Right ventricle myocardium superior (tissue), 1 donor: ENCODE results near the gene GPC6. TPM values are rescaled to one million over a fixed set of nuclear protein-coding genes. Genes with fewer than 3 reads are reported as not detected.

Source experiments
- ATAC-seq: fragments of 200-7000 bp; cut with Tn5 transposase; one replicate; pipeline ENCODE4 v1.9.1; 2020; ENCODE audit warnings: mild to moderate bottlenecking; ENCODE audit not compliant: poor library complexity
- DNase-seq: peaks from one replicate; pipeline ENCODE4 v3.0.0-alpha.2; 2020
- intact Hi-C: fragments of 100-400 bp; cut with DNase I; formaldehyde crosslinking; loops from one replicate; pipeline ENCODE4 v1.11.2; 2022
- total RNA-seq: library from RNA; stranded (reverse); fragmentation: NEBNext Ultra II Directional; extraction: Animal tissue kit (Norgen Biotek cat#: 25700); gene quantifications from one replicate; pipeline ENCODE4 v1.2.1, GENCODE V29; 2021
- donor health status: DM: no; HTN: yes; CAD: no; lungs with severe emphysema.

The GPC6 gene
- total RNA-seq, 1 donor from 2014 or later = 3.3 TPM

DNA sequence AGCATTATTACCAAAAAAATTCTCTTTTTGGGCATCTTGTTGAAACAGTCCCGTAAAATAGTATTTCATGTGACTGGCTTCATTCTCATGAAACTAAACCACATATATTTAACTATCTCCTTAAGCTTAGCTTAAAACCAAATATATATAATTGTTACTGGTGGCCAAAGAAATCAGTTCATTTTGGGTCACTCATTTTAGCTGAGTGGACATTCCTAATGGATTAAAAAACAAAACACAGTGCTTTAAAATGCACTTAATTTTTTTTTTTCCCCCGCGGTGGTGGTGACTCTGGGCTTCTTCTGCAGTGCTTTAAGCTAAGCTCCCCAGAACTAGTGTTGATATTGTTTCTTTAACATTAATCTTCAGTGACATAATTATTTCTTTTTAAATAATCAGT, 540.1 kb downstream of the GPC6 start:
- intact Hi-C loops = no loop called here
- DNase-seq (no peak), ATAC-seq (no peak)

DNA sequence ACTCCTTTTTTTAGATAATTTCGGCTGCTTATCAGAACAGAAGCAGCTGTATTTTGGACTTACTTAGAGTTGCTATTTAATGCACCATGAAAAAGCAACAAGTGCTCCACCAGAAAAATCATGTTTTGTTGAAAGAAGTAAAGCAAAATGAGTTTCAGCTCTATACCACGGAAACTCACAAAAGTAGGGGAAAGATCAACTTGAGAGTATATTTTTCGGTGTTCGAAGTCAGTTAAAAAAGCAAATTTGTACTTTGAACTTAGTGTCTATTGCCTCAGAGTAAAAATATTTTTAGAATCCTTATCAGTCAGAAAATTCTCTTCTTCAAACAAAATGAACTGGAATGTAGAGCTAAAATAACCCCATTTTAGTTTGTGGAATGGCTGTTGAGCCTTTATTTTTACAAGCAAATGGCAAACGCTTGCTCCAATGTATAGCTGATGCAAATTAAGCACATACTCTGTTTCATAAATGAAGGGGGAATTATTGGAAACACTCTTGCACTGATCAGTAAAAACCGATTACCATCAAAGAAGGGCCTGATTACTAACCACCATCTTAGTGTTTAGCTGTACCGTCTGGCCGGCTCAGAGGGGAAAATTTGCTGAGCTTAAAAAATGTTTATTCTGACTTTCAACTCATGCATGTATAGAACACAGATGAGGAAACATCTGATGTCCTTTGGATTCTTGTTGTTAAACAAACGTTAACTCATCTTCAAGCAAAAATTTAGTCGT, 540.7 kb downstream of the GPC6 start:
- intact Hi-C loops = no loop called here
- no peak for ATAC-seq

DNA sequence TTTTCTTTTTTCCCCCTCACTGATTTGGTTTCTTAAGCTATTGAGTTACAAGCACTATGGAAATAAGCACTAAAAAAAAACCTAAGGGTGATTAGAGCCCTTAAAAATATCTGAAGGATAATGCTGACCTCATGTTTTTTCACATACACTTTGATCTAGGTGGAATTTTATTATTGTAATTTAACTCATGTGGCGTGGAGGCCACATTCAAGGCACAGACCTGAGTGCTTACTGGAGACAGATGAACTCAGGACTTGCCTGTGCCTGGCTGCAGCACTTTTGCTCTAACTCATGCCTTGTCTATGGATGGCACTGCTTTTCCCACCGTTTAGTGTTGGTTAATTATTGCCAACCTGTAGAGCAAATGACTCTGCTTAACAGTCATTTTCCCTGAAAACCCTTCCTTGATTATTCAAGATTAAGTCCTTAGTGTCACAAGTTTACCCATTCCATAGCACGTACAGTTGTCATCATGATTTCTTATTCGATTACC, 541.4 kb downstream of the GPC6 start:
- intact Hi-C loops = no loop called here
- no peak for ATAC-seq
- no peak for DNase-seq

More for the DNA sequence above, 540.7 kb downstream of the GPC6 start:
- no peak for DNase-seq

DNA sequence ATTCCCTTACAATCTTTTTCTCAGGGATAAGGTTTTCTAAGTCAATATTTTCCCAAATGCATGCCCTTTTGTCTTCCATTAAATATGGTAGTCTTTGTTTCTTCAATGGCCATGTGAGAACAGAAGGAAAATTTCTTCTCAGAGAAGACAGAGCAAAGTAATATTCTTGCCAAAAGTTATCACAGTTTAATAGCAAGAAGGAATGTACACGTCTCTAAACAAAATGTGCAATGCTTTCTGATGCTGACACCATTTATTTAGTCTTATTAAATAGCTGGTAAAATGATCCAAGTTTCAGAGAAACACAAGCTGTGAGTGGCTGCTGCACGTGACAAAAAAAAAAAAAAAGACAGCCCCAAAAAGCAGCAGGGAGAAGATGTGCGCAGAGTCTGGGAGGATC, 542.5 kb downstream of the GPC6 start:
- no peak for DNase-seq
- intact Hi-C loops = no loop called here
- no peak for ATAC-seq

DNA sequence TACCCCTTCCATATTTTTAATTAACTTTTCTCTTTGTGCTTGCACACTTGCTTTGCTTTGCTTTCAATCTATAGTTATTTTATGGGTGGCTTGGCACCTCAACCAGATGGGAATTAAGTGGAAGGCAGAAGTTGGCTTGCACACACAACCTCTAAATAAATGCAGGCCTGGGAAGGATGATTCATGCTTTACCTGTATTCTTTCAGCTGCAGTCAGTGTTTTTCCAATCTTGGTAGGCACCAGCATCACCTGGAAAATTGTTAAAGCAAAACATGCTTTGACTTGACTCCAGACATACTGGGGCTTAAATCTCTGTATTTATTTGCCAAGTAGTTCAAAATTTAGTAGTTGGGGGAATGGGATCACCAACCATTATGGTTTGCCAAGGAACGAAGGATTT, 543.0 kb downstream of the GPC6 start:
- ATAC-seq (no peak), DNase-seq (no peak)
- intact Hi-C loops = no loop called here

DNA sequence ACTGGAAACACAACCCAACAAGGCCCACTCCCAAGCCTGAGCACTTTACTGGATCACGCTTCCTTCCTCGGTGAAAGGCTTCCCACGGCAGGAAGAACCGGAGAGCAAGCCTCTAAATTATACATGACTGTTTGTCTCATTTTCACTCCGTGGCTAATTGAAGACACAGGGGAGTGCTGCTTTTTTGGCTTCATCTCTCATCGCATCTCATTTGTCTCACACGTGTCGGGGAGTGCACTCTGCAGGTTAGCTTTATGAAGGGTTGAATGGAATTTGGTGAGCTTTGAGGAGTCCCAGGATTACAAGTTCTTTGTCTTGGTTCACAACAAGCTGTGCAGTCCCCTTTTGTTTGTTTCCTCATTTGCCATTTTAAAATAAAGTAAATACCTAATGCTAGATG, 544.6 kb downstream of the GPC6 start:
- DNase-seq (no peak), ATAC-seq (no peak)
- intact Hi-C loops = no loop called here

DNA sequence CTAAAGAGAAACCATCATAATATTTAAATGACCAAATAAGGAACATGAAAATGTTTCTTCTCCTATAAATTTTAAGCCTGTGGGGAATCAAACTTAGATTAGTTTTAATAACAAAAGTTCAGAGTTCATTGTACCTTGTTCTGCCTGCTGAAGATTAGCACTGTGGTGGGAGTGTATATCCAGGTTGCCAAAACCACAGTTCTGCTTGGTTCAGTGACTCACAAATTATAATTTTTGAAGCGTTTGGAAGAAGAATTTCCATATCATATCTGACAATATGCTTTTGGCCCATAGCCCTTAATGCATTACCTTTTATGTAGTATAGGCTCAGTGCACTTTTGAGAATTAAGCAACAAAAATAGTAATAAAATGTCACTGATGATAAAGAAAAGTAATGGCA, 545.2 kb downstream of the GPC6 start:
- intact Hi-C loops = no loop called here
- DNase-seq (no peak), ATAC-seq (no peak)

DNA sequence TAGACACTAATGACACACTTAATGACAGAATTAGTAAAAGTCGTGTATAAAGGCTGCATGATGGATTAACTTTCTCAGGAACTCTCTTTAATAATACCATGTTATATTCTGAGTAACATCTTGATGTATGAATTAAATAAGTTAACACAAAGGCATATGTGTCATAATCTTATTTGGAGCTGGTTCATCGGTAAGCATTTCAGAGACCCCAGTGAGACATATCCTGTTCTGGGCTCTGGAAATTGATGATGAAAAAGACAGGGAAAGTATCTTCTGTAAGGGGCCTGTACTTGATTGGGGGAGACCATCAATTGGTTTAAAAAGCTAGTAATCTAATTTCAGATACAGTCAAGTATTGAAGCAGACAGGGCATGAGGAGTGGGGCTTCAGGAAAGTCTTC, 547.9 kb downstream of the GPC6 start:
- intact Hi-C loops = no loop called here
- ATAC-seq (no peak), DNase-seq (no peak)

DNA sequence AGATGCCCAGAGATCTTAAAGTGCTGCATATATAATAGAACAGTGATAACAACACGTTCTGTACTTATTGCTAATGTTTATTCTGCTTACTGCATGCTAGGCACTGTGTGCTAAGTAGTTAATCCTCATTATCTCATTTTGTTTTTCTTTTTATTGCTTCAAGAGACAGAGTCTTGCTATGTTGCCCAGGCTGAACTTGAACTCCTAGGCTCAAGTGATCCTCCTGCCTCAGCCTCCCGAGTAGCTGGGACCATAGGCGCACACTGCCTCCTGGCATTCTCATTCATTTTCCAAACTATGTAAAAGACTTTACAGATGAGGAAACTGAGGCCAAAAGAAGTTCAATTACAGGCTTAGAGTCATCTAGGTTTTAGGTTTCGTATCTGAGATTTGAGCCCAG, 548.4 kb downstream of the GPC6 start:
- intact Hi-C loops = no loop called here
- DNase-seq (no peak), ATAC-seq (no peak)

DNA sequence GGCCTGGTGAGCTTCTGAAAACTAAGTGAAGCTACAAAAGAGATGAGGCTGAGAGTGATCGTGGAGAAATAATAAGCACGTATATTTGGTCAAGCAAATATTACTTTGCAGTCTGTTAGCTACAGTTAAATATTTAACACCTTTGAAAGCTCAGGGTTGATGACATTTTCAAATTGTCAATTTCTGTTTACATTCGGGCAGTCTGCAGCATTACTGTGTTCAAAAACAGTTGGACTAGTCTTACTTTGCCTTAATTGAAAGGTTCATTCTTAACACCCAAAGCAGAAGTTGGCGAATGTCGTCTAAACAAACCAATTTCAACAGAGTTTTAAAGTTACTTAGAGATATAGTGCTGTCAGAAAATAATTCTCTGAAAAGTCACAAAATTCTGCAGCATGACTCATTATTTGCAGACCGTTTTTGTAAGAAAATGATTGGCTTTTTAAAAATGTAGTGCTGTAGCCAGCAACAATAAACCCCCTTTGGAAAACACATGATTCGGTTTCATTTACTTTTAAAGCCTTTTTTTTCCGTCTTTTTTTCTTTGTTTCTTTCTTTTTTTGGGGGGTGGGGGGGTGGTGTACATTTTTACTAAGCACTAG, 549.0 kb downstream of the GPC6 start:
- intact Hi-C loops = no loop called here
- DNase-seq = no peak
- no peak for ATAC-seq

DNA sequence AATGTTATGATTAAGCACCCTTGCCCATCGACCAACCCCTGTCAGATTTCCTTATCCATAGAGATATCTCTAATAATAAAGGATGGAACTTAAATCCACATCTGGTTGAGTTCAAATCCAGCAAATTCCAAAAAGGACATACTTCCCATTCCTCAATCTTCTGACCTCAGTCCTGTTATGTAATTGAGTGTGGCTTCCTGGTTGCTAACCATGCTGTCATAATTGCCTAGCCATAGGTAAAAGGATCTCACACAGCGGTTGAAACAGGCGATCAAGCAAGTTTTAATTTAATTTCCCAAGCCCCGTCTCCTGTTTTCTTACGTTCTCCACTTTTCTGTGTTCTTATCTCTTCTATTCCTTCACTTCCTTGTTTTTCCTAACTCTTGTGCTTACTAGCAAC, 550.3 kb downstream of the GPC6 start:
- DNase-seq (no peak), ATAC-seq (no peak)
- intact Hi-C loops = no loop called here

DNA sequence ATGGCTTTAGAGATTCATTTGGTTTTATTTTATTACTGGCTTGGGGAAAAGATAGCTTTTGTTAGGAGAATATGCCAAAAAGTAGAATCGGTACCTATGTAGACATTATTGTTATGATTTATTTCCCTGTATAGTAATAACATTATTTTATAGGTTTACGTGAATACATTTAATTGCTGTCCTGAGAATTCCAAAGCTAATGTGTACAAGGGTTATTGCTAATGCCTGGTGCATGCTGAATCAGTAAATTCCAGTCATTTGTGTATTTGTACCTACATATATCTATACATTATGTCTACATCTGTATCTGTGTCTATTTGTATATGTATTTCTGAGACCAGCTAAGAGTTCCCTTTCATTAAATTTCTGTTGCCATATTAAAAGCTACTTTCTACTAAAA, 550.9 kb downstream of the GPC6 start:
- ATAC-seq (no peak), DNase-seq (no peak)
- intact Hi-C loops = no loop called here

DNA sequence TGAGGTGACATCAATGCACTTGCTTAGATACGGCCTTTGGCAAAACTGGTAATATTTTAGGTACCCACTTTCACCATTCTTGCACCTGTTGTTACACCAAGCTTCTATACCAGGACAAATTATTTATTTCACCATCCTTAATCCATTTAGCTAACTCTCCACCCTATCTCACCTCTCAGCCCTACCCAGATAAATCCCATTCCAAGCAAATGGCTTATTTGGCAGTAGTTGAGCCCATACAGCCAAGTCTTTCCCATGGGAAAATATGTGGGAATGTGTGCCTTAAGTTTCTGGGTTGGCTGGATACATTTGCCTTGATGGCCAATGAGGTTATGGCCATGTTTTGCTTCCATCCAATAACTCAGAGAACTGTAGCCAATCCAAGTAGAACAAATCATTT, 551.9 kb downstream of the GPC6 start:
- intact Hi-C loops = no loop called here
- no peak for ATAC-seq
- DNase-seq = no peak

DNA sequence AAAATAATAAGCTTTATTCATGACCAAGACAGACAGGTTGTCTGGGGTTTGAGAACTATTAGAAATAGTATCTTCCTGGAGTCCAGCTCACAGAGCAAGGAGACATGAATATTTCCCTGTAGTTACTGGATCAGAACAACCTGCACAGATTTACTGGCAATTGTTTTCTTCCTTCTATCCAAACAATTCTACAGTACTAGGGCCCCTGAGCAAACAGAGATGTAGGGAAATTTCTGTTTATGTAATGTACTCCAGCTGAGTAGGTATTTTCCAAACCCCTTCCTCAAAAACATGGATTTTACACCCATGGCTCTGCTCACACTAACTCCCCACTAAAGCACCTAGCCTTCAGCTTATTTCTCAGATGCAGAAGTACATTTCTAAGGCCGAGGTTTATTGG, 557.6 kb downstream of the GPC6 start:
- ATAC-seq = no peak
- no peak for DNase-seq
- intact Hi-C loops = no loop called here

DNA sequence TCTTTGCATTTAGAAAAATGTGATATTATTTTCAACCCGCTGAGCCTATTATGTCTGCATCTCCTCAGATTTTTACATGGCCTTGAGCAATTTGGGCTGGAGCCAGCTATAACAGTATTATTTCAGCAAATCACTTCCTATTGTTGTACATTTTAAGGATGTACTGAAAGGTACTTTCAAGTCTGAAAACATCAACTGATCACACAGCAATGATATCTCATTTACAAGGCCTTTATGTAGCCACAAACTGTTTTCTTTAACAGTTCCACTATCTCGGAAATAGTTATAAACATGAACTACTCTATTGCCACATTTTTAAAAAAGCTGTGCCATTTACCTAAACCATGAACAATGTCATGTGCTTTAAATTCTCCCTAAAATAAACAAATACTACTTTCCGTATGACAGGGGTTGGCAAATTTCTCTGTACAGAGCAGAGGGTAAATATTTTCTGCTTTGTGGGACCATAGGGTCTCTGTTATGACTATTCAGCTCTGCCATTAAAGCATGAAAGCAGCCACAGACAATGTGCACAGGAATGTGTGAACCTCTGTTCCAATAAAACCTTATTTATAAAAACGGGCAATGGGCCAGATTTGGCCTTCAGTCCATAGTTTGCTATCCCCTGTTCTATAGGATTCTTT, 560.4 kb downstream of the GPC6 start:
- intact Hi-C loops = no loop called here
- no peak for DNase-seq
- no peak for ATAC-seq

DNA sequence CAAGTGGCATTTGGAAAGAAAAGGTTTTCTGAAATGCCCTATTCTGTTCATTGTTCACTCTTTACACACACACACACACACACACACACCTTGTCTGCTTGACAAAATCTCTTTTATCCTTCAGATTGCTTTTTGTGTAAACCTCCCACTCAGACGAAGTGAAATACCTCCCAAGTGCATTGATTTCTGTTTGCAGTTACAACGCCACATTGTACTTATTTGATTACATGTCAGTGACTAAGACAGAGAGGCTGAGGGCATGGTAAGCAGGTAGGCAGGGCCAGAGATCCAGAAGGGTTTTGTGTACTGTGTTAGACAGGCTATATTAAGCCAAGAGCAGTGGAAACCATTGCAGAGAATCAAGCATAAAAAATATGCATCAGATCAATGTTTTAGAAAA, 561.8 kb downstream of the GPC6 start:
- no peak for ATAC-seq
- intact Hi-C loops = no loop called here

DNA sequence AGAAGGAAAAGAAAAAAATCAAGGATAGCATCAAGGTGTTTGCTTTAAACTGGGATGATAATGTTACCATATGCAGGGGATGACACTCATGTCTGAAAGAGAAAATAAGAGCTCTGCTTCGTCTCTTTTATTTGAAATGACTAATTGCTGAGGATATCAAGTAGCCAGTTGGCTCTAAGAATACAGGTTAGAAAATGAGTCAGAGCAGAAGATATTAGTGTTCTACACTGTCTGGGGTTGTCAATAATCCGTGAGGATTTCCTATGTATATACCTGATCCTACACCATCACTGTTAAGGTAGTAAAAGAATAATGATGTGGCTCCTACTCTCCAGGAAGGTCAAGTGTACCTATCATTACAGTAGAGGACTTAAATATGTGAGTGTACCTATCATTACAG, 562.5 kb downstream of the GPC6 start:
- intact Hi-C loops = no loop called here
- ATAC-seq (no peak), DNase-seq (no peak)

More for the DNA sequence above, 561.8 kb downstream of the GPC6 start:
- no peak for DNase-seq

DNA sequence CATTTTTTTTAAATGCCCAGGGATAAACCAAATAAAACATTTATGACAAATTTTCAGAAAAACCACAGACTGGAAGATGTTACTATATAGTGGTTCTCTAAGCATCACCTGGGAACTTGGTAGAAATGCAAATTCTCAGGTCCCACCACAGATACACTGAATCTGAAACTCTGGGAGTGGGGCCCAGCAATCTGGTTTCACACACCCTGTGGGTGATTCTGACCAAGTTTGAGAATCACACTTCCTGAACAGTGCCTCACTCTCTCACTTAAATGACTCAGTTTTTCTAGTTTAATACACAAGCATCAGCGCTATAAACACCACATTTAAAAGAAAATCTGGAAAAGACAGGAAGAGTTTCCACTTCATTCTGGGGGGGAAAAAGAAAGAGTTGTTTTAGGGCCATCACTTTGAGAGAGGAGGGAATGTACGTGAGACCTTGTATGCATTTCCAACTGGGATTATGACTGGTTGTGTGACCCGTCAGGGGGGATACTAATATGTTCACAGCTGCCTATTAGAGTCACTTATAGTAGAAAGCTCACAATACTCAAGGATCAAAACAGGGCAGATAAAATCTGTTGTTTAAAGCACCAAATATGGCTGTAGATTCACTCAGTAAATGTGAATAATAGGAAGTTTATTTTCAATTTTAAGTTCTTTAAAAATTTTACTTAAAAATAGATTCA, 567.7 kb downstream of the GPC6 start:
- ATAC-seq = no peak
- intact Hi-C loops = no loop called here

DNA sequence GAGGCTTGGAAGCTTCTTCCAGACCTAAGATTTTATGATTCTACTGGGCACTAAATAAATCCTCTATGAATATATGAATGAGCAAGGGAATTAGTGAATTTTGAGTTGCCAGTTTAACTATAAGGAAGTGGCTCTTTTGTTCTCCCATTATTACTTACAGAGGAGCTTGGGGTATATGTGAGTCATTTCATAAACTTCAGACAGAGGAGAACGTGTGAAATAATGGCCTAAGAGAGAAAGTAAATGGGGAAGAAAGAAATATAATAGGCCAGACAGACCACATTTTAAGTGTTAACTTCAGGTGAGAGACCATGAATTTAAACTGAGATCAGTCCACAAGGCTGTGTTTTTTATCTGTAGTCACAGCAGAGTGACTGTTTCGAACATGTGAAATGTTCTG, 570.9 kb downstream of the GPC6 start:
- ATAC-seq = no peak
- DNase-seq = no peak
- intact Hi-C loops = no loop called here

More for the DNA sequence above, 567.7 kb downstream of the GPC6 start:
- no peak for DNase-seq

DNA sequence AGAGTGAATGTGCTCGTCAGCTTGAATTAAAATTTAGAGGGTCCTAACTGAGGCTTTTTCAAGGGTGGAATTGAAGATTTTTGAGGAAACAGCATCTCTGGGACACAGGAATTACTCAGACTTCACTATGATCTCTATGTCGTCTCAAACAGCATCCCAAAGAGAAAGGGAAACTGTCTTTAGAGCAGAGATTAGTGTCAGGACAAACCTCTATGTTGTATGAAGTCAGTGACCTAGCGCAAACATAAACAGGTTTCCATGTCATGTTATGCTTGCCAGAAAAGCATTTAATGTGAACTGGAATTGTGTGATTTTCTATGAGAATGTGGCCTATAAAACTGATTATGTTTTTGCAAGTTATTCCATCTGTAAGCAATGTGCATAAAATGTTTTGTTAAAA, 573.7 kb downstream of the GPC6 start:
- no peak for ATAC-seq
- no peak for DNase-seq
- intact Hi-C loops = no loop called here
